GM20000 (cell line): Measurements from ENCODE around the gene NHLRC4.

Experiments used
- DNase-seq: peaks from one replicate; pipeline ENCODE4 v3.0.0; 2012; ENCODE audit warnings: low spot score
- CTCF ChIP-seq: IDR thresholded peaks from 2 replicates; pipeline ENCODE4 v1.5.1; 2012; ENCODE audit warnings: mild to moderate bottlenecking, control low read depth; ENCODE audit errors: extremely low read depth, missing control alignments

Gene NHLRC4

DNA sequence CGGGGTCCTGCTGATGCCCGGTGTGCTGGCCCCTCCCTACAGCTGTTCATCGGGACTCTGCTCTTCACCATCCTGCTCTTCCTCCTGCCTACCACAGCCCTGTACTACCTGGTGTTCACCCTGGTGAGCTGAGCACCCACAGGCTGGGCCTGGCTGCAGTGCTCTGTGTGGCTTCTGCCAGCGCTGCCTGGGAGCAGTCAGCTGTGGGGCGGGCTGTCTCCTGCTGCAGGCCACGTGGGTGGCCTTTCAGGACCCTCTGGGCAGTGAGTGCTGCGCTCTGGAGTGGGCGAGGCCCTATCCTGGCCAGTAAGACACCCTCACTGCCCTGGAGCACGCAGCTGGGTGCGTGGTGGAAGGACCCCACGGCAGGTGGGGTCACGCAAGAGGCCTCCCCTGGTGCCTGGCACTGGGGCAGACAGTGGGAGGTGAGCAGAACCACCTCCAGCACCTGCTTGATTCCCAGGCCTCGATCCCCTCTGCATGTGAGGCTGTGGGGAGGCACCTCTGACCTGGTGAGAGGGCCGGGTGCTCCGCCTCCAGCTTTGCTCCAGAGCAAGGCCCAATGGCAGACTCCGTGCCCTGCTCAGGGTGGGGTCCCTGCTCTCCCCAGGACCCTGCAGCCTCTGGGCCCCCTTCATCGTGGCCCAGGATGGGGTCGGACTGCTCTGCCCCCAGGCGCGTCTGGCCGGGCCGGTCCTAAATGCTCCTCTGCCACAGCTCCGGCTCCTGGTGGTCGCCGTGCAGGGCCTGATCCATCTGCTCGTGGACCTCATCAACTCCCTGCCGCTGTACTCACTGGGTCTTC, 13.5 kb downstream of the NHLRC4 start:
- no peak for TF ChIP-seq CTCF
- no peak for DNase-seq

GRCh38 chr16:580946-581498, 14.2 kb downstream of the NHLRC4 start:
- TF ChIP-seq CTCF = no peak
- no peak for DNase-seq

DNA sequence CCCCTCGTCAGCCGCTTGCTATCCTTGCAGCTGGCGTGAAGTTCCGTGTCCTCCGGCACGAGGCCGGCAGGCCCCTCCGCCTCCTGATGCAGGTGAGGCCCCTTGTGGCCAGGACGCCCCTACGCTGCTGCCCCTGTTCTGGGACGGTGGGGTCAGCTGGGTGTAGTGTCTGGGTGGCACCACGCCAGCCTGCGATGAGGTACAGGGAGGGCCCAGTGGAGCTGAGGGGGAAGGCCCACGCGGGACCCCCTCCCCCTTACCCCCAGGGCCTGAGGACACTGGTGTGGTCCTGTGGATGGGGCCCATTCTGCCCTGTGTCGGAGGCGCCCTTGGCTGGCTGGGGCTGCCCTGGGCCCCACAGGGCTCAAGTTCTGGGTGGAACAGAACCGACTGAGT, 15.4 kb downstream of the NHLRC4 start:
- TF ChIP-seq CTCF = no peak
- DNase-seq = no peak

DNA sequence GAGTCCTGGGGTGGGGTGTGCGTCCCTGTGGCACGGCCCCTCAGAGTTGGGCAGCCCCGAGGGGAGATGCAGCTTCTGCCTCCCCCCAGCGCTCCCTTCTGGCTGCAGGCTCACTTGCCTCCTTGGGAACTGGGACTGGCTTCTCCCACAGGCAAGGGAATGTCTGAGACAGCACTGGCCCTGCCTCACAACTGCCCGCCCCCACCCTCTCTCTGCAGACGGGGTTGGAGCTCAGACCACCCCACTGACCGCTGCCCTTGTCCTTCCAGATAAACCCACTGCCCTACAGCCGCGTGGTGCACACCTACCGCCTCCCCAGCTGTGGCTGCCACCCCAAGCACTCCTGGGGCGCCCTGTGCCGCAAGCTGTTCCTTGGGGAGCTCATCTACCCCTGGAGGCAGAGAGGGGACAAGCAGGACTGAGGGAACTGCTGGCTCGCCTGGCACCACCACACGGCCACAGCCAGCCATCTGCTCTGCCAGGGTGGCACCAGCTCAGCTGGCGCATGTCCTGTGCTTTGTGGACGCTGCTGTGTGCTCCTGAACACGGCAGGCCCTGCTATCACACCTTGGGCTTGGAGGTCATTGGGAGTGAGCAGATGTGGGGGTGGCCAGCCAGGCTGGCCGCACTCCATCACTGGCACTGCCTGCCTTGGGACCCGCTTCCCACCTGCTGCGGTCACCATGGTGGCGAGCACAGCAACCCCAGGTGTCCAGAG, 16.0 kb downstream of the NHLRC4 start:
- no peak for TF ChIP-seq CTCF
- no peak for DNase-seq

- DNase-seq = no peak
- no peak for TF ChIP-seq CTCF
These were observed 16.6 kb downstream of the NHLRC4 start for GRCh38 chr16:583470-583814.

DNA sequence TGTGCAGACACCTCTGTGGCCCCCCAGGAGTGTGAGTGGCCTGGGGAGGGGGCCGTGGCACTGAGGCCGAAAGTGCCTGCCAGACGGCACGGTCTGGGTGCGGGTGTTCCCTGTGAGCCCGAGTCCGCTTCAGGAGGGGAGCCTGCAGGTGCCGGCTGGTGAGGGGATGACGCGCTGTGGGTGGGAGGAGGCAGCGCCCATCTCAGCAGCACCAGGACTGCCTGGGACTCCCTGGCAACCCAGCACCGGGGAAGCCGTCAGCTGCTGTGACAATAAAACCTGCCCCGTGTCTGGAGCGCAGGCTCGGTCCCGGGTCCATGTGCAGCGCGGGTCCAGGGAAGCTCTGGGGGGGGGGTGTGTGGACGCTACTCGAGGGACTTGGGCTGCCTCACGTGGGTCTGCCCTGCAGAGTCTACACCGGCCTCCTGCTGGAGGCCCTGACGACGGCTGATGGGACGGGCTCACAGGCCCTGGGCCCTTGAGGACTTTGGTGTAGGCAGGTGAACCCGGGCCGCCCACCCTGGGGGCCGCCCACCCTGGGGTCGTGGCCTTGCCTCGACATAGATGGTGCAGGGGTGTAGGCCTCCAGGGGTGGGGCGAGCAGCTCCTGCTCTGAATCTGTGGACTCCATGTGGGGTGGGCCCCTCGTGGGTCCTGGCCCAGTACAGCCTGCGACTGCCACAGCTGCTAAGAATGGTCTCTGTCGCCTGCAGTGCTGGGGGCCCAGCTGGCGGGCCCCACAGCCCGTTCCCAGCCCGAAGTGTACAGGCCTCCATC, 17.2 kb downstream of the NHLRC4 start:
- DNase-seq = no peak
- TF ChIP-seq CTCF = no peak

DNA sequence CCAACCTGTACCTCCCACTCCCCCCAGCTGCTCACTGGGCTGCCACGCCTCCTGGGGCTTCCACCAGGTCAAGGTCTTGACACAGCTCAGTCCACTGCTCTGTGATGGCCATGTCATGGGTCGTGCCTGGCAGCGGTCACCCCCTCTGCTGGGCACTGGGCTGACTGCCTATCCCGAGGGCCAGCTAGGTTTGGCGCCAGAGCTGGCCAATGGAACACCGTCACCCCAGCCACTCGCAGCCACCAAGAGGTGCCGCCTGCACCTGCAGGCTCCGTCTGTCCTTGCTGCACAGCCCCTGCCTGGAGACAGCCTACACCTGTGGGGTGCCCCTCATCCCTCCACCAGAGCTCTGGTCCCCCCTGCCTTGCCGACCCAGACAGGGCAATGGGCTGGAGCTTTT, 18.5 kb downstream of the NHLRC4 start:
- no peak for TF ChIP-seq CTCF
- DNase-seq = no peak
